MM.1S (cell line): Measurements from ENCODE around the gene AKAP9.

ENCODE experiments used
- EZH2 ChIP-seq: fragments of 300-600 bp; sonication (generic); optimal IDR thresholded peaks from 2 replicates; pipeline ENCODE3; 2017; ENCODE audit warnings: low read depth, mild to moderate bottlenecking, antibody characterized with exemption, low read length, mixed read lengths
- TF ChIP-seq, protein P1 (sequence below): fragments of 300-600 bp; sonication (generic); IDR thresholded peaks from 2 replicates; pipeline ENCODE4 v1.5.1; 2016; ENCODE audit warnings: antibody characterized with exemption, low read length, mixed read lengths

GRCh38 chr7:92056286-92056685 is 115.6 kb downstream of the AKAP9 start:
- TF ChIP-seq, protein P1, sequence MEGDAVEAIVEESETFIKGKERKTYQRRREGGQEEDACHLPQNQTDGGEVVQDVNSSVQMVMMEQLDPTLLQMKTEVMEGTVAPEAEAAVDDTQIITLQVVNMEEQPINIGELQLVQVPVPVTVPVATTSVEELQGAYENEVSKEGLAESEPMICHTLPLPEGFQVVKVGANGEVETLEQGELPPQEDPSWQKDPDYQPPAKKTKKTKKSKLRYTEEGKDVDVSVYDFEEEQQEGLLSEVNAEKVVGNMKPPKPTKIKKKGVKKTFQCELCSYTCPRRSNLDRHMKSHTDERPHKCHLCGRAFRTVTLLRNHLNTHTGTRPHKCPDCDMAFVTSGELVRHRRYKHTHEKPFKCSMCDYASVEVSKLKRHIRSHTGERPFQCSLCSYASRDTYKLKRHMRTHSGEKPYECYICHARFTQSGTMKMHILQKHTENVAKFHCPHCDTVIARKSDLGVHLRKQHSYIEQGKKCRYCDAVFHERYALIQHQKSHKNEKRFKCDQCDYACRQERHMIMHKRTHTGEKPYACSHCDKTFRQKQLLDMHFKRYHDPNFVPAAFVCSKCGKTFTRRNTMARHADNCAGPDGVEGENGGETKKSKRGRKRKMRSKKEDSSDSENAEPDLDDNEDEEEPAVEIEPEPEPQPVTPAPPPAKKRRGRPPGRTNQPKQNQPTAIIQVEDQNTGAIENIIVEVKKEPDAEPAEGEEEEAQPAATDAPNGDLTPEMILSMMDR = no peak
- no peak for TF ChIP-seq EZH2
